ENCODE measurements around the gene CCR8. TPM values are rescaled to one million over a fixed set of nuclear protein-coding genes. Genes with fewer than 3 reads are reported as not detected.

Gene CCR8
- total RNA-seq, 2 donors from 2014 or later, result not detected

DNA sequence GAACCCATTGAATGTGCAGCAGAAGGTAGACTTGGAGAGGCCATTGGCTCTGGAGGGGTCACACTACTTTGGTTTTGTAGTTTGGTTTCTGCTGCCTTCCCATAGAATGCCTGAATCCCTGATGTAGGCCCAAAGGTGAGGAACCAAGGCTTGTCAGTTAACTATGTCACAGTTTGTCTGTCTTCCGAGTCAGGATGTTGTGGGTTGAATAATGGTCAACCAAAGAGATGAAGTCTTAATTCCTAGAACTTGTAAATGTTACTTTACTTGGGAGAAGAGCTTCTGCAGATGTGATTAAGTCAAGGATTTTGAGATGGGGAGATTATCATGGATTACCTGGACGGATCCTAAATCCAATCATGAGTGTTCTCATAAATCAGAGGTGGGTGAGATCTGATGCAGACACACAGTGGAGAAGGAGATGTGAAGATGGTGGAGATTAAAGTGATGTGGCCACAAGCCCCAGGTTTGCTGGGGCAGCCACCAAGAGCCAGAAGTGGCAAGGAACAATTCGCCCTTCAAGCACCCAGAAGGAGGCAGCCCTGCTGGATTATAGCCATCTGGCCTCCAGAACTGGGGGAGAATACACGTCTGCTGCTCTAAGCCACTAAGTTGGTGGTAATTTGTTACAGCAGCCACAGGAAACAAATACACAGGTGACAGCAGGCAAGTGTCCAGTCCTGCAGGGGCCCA lies 2.3 kb upstream of the CCR8 start:
- Histone ChIP-seq H3K27ac (no peak overlapping the region), H3K36me3 (no peaks in the 10 kb centered on the region), H3K4me1 (replicated peaks) (no peaks in the 10 kb centered on the region), H3K27me3 (replicated peaks; ENCODE audit: insufficient read depth) (no peaks in the 10 kb centered on the region), H3K4me3 (no peak overlapping the region), H3K9me3 (no peaks in the 10 kb centered on the region)
- 73% methylated on average over 4 of the region's 4 CpGs for WGBS
- no peak for TF ChIP-seq POLR2AphosphoS5 (IDR thresholded peaks at IDR 0.05)
- TF ChIP-seq POLR2A (IDR thresholded peaks at IDR 0.05), result no peak
- TF ChIP-seq, protein P1, sequence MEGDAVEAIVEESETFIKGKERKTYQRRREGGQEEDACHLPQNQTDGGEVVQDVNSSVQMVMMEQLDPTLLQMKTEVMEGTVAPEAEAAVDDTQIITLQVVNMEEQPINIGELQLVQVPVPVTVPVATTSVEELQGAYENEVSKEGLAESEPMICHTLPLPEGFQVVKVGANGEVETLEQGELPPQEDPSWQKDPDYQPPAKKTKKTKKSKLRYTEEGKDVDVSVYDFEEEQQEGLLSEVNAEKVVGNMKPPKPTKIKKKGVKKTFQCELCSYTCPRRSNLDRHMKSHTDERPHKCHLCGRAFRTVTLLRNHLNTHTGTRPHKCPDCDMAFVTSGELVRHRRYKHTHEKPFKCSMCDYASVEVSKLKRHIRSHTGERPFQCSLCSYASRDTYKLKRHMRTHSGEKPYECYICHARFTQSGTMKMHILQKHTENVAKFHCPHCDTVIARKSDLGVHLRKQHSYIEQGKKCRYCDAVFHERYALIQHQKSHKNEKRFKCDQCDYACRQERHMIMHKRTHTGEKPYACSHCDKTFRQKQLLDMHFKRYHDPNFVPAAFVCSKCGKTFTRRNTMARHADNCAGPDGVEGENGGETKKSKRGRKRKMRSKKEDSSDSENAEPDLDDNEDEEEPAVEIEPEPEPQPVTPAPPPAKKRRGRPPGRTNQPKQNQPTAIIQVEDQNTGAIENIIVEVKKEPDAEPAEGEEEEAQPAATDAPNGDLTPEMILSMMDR (IDR thresholded peaks at IDR 0.05), result no peak
- intact Hi-C loops (cut with DNase I), result no loop called here
- no peak for DNase-seq (ENCODE audit: low spot score)

DNA sequence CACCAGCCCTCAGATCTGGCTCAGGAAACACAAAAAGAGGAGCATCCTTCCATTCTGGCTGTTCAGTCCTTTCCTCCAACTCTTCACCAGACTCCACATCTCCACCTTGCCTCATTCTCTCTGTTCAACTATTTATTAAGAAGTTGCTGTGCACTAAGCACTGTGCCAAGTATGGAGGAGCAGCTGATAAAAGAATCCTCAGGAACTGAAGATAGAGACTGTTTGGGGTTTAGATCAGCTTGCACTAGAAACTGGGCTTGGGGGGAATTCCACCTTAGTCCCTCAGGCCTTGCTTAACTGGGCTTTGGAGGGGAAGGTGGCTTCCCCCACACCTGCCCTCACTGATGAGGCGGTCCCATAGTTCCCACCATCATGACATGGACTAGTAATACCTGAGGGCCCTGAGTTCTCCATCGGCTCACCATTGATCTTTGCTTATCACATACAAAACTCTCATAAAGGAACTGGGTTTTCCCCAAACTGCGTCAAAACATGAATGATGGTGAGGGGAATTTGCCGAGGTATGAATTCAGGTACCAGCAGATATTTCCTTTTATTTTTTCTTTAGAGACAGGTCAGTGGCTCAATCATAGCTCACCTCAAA lies 1.7 kb upstream of the CCR8 start:
- Histone ChIP-seq H3K4me1 (replicated peaks) (no peaks in the 10 kb centered on the region), H3K36me3 (no peaks in the 10 kb centered on the region), H3K27me3 (replicated peaks; ENCODE audit: insufficient read depth) (no peaks in the 10 kb centered on the region), H3K9me3 (no peaks in the 10 kb centered on the region), H3K27ac (no peak overlapping the region), H3K4me3 (no peak overlapping the region)
- no peak for DNase-seq (ENCODE audit: low spot score)
- 74% methylated on average over 4 of the region's 4 CpGs for WGBS
- intact Hi-C loops (cut with DNase I), result no loop called here
- TF ChIP-seq POLR2A (IDR thresholded peaks at IDR 0.05) (no peak), POLR2AphosphoS5 (IDR thresholded peaks at IDR 0.05) (no peak)
- TF ChIP-seq, protein P1 (IDR thresholded peaks at IDR 0.05), result no peak

DNA sequence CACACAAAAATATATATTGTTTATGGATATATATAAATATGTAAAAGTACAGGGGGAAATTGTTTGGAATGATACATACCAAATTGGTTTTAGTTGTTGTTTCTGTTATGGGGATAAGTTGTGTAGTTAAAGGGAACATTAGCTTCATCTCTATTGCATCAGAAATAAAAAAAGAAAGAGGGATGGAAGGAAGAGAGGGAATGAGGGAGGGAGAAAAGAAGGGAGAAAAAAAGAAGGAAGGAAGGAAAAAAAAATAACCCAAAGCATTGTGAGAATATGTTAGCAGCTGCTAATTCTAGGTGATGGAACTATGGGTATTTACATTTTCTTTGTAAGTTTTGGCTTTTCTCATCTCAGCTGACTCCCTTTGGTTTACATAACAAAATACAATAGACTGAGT lies 1.3 kb downstream of the CCR8 start:
- TF ChIP-seq, protein P1 (IDR thresholded peaks at IDR 0.05), result no peak
- TF ChIP-seq POLR2A (IDR thresholded peaks at IDR 0.05) (no peak), POLR2AphosphoS5 (IDR thresholded peaks at IDR 0.05) (no peak)
- DNase-seq (ENCODE audit: low spot score), result no peak
- Histone ChIP-seq H3K4me3 (no peak overlapping the region), H3K36me3 (no peaks in the 10 kb centered on the region), H3K9me3 (no peaks in the 10 kb centered on the region), H3K4me1 (replicated peaks) (no peaks in the 10 kb centered on the region), H3K27ac (no peak overlapping the region), H3K27me3 (replicated peaks; ENCODE audit: insufficient read depth) (no peaks in the 10 kb centered on the region)
- intact Hi-C loops (cut with DNase I), result no loop called here

DNA sequence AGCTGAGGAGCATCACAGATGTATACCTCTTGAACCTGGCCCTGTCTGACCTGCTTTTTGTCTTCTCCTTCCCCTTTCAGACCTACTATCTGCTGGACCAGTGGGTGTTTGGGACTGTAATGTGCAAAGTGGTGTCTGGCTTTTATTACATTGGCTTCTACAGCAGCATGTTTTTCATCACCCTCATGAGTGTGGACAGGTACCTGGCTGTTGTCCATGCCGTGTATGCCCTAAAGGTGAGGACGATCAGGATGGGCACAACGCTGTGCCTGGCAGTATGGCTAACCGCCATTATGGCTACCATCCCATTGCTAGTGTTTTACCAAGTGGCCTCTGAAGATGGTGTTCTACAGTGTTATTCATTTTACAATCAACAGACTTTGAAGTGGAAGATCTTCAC lies 3.0 kb downstream of the CCR8 start:
- Histone ChIP-seq H3K4me1 (replicated peaks) (no peaks in the 10 kb centered on the region), H3K9me3 (no peaks in the 10 kb centered on the region), H3K36me3 (no peaks in the 10 kb centered on the region), H3K27ac (no peak overlapping the region), H3K27me3 (replicated peaks; ENCODE audit: insufficient read depth) (no peaks in the 10 kb centered on the region), H3K4me3 (no peak overlapping the region)
- intact Hi-C loops (cut with DNase I), result no loop called here
- no peak for DNase-seq (ENCODE audit: low spot score)
- WGBS, result 98% methylated on average over 4 of the region's 4 CpGs
- TF ChIP-seq, protein P1 (IDR thresholded peaks at IDR 0.05), result no peak
- no peak for TF ChIP-seq POLR2A (IDR thresholded peaks at IDR 0.05)
- TF ChIP-seq POLR2AphosphoS5 (IDR thresholded peaks at IDR 0.05), result no peak

DNA sequence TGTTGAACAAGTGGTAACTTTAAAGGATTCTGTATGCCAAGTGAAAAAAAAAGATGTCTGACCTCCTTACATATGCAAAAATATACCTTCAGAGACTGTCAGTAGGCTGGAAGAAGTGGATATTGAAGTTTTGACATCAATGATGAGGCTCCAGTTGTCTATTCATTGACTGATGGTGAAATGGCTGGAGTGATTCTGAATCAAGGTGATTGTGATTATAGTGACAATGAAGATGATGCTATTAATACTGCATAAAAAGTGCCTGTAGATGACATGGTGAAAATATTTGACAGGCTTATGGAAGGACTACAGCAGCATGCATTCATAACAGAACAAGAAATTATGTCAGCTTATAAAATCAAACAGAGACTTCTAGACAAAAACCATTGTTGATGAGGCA lies 4.1 kb downstream of the CCR8 start:
- intact Hi-C loops (cut with DNase I), result no loop called here
- DNase-seq (ENCODE audit: low spot score), result no peak
- H3K36me3 ChIP-seq, result no peaks in the 10 kb centered on the region
- H3K27ac ChIP-seq, result no peak overlapping the region
- no peaks in the 10 kb centered on the region for H3K27me3 ChIP-seq (replicated peaks; ENCODE audit: insufficient read depth)
- no peak overlapping the region for H3K4me3 ChIP-seq
- no peaks in the 10 kb centered on the region for H3K9me3 ChIP-seq
- H3K4me1 ChIP-seq (replicated peaks), result no peaks in the 10 kb centered on the region
- TF ChIP-seq POLR2AphosphoS5 (IDR thresholded peaks at IDR 0.05) (no peak), POLR2A (IDR thresholded peaks at IDR 0.05) (no peak)
- TF ChIP-seq, protein P1 (IDR thresholded peaks at IDR 0.05), result no peak
